BE2C (cell line): Measurements from ENCODE around the gene CDR2.
"Not testable (repeated sequence)": the region's sequence is repeated elsewhere in the genome, so short reads cannot be mapped to it uniquely, and the experiment has no call there.

Experiments used
- DNase-seq: peaks from one replicate; pipeline ENCODE4 v3.0.0-alpha.2; 2020
- H3K27me3 ChIP-seq: fragments of 250-450 bp; sonication (Bioruptor Pico); 2 replicates; pipeline ENCODE4 v1.5.1; 2020; ENCODE audit warnings: mild to moderate bottlenecking
- H3K36me3 ChIP-seq: fragments of 250-450 bp; sonication (Bioruptor Pico); 2 replicates; pipeline ENCODE4 v1.5.1; 2020; ENCODE audit warnings: mild to moderate bottlenecking
- H3K4me1 ChIP-seq: fragments of 250-450 bp; sonication (Bioruptor Pico); 2 replicates; pipeline ENCODE4 v1.5.1; 2020
- H3K4me3 ChIP-seq: 2 replicates; pipeline ENCODE4 v1.5.1; 2011; ENCODE audit warnings: low read depth, low read length
- H3K9me3 ChIP-seq: fragments of 250-450 bp; sonication (Bioruptor Pico); 2 replicates; pipeline ENCODE4 v1.5.1; 2020
- TF ChIP-seq, protein P1 (sequence below): IDR thresholded peaks from 2 replicates; pipeline ENCODE4 v1.5.1; 2012; ENCODE audit warnings: mild to moderate bottlenecking, low read depth, low read length

The CDR2 gene

GRCh38 chr16:22356930-22357634 is 17.3 kb downstream of the CDR2 start:
- Histone ChIP-seq H3K36me3 (peaks cover 14% of the 10 kb centered on the region), H3K9me3 (no peaks in the 10 kb centered on the region), H3K4me3 (no peak overlapping the region), H3K4me1 (no peaks in the 10 kb centered on the region), H3K27me3 (no peaks in the 10 kb centered on the region)
- DNase-seq = no peak
- TF ChIP-seq, protein P1, sequence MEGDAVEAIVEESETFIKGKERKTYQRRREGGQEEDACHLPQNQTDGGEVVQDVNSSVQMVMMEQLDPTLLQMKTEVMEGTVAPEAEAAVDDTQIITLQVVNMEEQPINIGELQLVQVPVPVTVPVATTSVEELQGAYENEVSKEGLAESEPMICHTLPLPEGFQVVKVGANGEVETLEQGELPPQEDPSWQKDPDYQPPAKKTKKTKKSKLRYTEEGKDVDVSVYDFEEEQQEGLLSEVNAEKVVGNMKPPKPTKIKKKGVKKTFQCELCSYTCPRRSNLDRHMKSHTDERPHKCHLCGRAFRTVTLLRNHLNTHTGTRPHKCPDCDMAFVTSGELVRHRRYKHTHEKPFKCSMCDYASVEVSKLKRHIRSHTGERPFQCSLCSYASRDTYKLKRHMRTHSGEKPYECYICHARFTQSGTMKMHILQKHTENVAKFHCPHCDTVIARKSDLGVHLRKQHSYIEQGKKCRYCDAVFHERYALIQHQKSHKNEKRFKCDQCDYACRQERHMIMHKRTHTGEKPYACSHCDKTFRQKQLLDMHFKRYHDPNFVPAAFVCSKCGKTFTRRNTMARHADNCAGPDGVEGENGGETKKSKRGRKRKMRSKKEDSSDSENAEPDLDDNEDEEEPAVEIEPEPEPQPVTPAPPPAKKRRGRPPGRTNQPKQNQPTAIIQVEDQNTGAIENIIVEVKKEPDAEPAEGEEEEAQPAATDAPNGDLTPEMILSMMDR = no peak

GRCh38 chr16:22355487-22355908 is 18.9 kb downstream of the CDR2 start:
- Histone ChIP-seq H3K4me3 (no peak overlapping the region), H3K9me3 (no peaks in the 10 kb centered on the region), H3K36me3 (peaks cover 22% of the 10 kb centered on the region), H3K4me1 (no peaks in the 10 kb centered on the region), H3K27me3 (no peaks in the 10 kb centered on the region)
- TF ChIP-seq, protein P1 = no peak
- no peak for DNase-seq

GRCh38 chr16:22353933-22354541 is 20.4 kb downstream of the CDR2 start:
- H3K4me1 ChIP-seq = no peaks in the 10 kb centered on the region
- H3K4me3 ChIP-seq = no peak overlapping the region
- TF ChIP-seq, protein P1 = no peak
- no peaks in the 10 kb centered on the region for H3K9me3 ChIP-seq
- no peaks in the 10 kb centered on the region for H3K27me3 ChIP-seq
- no peak for DNase-seq
- H3K36me3 ChIP-seq = peaks cover 32% of the 10 kb centered on the region

- no peaks in the 10 kb centered on the region for H3K4me1 ChIP-seq
- peaks cover 37% of the 10 kb centered on the region for H3K36me3 ChIP-seq
- H3K4me3 ChIP-seq = no peak overlapping the region
- DNase-seq = no peak
- TF ChIP-seq, protein P1 = no peak
- no peaks in the 10 kb centered on the region for H3K27me3 ChIP-seq
- no peaks in the 10 kb centered on the region for H3K9me3 ChIP-seq
These were observed 21.1 kb downstream of the CDR2 start for GRCh38 chr16:22353191-22353919.

GRCh38 chr16:22352723-22353122 is 21.7 kb downstream of the CDR2 start:
- TF ChIP-seq, protein P1 = no peak
- H3K27me3 ChIP-seq = no peaks in the 10 kb centered on the region
- H3K36me3 ChIP-seq = peaks cover 38% of the 10 kb centered on the region
- H3K4me1 ChIP-seq = no peaks in the 10 kb centered on the region
- H3K4me3 ChIP-seq = no peak overlapping the region
- no peak for DNase-seq
- no peaks in the 10 kb centered on the region for H3K9me3 ChIP-seq

GRCh38 chr16:22352140-22352539 is 22.3 kb downstream of the CDR2 start:
- Histone ChIP-seq H3K4me1 (no peaks in the 10 kb centered on the region), H3K4me3 (no peak overlapping the region), H3K27me3 (no peaks in the 10 kb centered on the region), H3K9me3 (no peaks in the 10 kb centered on the region), H3K36me3 (peaks cover 44% of the 10 kb centered on the region)
- TF ChIP-seq, protein P1 = no peak
- no peak for DNase-seq

GRCh38 chr16:22351017-22351416 is 23.4 kb downstream of the CDR2 start:
- H3K4me1 ChIP-seq, H3K27me3 ChIP-seq, H3K4me3 ChIP-seq, H3K9me3 ChIP-seq, DNase-seq: not testable (repeated sequence)
- peaks cover 55% of the 10 kb centered on the region for H3K36me3 ChIP-seq
